OCI-LY1 (cell line): ENCODE results near the gene UNC5CL.

Source experiments
- H2AFZ ChIP-seq: fragments of 200-600 bp; sonication (generic), shearing (Covaris generic); 2 replicates; pipeline ENCODE4 v1.6.0; 2014; ENCODE audit warnings: antibody characterized with exemption, mild to moderate bottlenecking, low read length
- H3F3A ChIP-seq: fragments of 200-600 bp; sonication (generic), shearing (Covaris generic); 2 replicates; pipeline ENCODE4 v1.6.0; 2014; ENCODE audit warnings: mild to moderate bottlenecking, antibody characterized with exemption, low read length, moderate library complexity; ENCODE audit not compliant: insufficient read depth
- H3K27ac ChIP-seq: fragments of 200-600 bp; sonication (generic); 2 replicates; pipeline ENCODE4 v1.5.1; 2014; ENCODE audit warnings: low read length, mixed run types, mild to moderate bottlenecking, low read depth; ENCODE audit not compliant: poor library complexity, severe bottlenecking
- H3K27me3 ChIP-seq: fragments of 200-600 bp; sonication (generic); 2 replicates; pipeline ENCODE4 v1.6.0; 2014; ENCODE audit warnings: antibody characterized with exemption, mild to moderate bottlenecking, low read length, moderate library complexity; ENCODE audit not compliant: insufficient read depth
- H3K36me3 ChIP-seq: fragments of 200-600 bp; sonication (generic); 2 replicates; pipeline ENCODE4 v1.6.1; 2014; ENCODE audit warnings: mild to moderate bottlenecking, antibody characterized with exemption, low read length, moderate library complexity, mixed read lengths; ENCODE audit not compliant: insufficient read depth
- H3K4me1 ChIP-seq: fragments of 200-600 bp; sonication (generic); 2 replicates; pipeline ENCODE4 v1.5.1; 2014; ENCODE audit warnings: mild to moderate bottlenecking, low read length, moderate library complexity; ENCODE audit not compliant: insufficient read depth, severe bottlenecking
- H3K4me2 ChIP-seq: fragments of 200-600 bp; sonication (generic), shearing (Covaris generic); 2 replicates; pipeline ENCODE4 v1.6.1; 2014; ENCODE audit warnings: low read length
- H3K4me3 ChIP-seq: fragments of 200-600 bp; sonication (generic); 2 replicates; pipeline ENCODE4 v1.5.1; 2014; ENCODE audit warnings: low read length, low read depth, mild to moderate bottlenecking, mixed read lengths; ENCODE audit not compliant: poor library complexity, severe bottlenecking
- H3K79me2 ChIP-seq: fragments of 200-600 bp; shearing (Covaris generic); 2 replicates; pipeline ENCODE4 v1.6.1; 2016; ENCODE audit warnings: mixed run types, low read length, mixed read lengths; ENCODE audit not compliant: insufficient read depth
- H3K9ac ChIP-seq: fragments of 200-600 bp; sonication (generic), shearing (Covaris generic); 2 replicates; pipeline ENCODE4 v1.6.1; 2014; ENCODE audit warnings: mild to moderate bottlenecking, low read length, mixed read lengths
- H3K9me2 ChIP-seq: fragments of 200-600 bp; sonication (generic), shearing (Covaris generic); 2 replicates; pipeline ENCODE4 v1.6.1; 2014; ENCODE audit warnings: low read depth, mild to moderate bottlenecking, low read length, mixed read lengths
- H3K9me3 ChIP-seq: fragments of 200-600 bp; shearing (Covaris generic); 2 replicates; pipeline ENCODE4 v1.6.1; 2014; ENCODE audit warnings: low read length, mixed read lengths
- H4K20me1 ChIP-seq: fragments of 200-600 bp; sonication (generic), shearing (Covaris generic); 2 replicates; pipeline ENCODE4 v1.6.0; 2016; ENCODE audit warnings: mild to moderate bottlenecking, low read length; ENCODE audit not compliant: insufficient read depth
- EZH2 ChIP-seq: fragments of 200-600 bp; sonication (generic), shearing (Covaris generic); IDR thresholded peaks from 2 replicates; pipeline ENCODE4 v1.8.0; 2017; ENCODE audit warnings: borderline replicate concordance, mixed run types, mild to moderate bottlenecking, antibody characterized with exemption, low read length, moderate library complexity, mixed read lengths
- TF ChIP-seq, protein P1 (sequence below): fragments of 200-600 bp; sonication (generic), shearing (Covaris generic); IDR thresholded peaks from 2 replicates; pipeline ENCODE4 v1.5.1; 2017; ENCODE audit warnings: mild to moderate bottlenecking, antibody characterized with exemption, low read length, moderate library complexity, mixed read lengths

UNC5CL gene

DNA sequence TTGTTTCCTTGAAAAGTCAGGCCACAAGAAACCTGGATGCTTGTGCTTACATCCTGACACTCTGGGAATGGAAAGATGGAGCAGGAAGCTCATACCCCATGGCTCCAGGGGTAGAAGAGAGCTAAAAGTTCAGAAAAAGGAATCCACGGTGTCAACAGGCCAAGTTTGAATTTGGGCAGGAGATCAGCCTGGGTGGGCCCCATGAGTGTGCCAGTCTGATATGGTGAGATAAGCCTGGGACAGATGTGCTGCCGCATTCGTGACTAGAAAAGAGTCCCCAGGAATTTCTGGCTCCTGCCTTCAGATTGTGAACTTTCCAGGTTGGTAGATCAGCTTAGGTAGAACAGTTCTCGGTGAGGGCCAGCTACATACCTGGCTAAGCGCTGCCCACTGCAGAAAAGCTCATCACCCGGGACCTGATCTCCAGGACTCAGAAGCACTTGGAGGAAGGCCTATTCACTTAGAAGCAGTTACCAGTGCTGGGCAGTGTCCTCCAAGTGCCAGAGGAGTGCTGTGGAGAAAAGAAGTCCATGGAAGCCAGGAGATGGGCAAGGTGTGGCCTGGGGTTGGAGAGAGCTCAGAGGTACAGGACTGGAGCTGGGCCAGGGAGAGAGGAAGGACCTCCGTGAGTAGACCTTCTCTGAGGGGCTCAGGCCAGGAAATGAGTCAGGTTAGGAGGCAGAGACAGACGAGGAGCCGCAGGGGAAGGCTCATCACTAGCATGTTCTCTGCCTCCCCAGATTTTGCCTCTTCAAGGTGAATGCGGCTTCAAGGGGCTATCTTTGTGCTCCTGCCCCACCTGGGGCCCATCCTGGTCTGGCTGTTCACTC lies 3.4 kb upstream of the UNC5CL start, which contains the start of gene TSPO2:
TSS of gene TSPO2 (plus strand) at position 242 of the 830 bp plus-strand sequence. CDS start at position 761, 519 bp downstream.
- Histone ChIP-seq H3K4me1 (no peaks in the 10 kb centered on the region), H3F3A (no peaks in the 10 kb centered on the region)

DNA sequence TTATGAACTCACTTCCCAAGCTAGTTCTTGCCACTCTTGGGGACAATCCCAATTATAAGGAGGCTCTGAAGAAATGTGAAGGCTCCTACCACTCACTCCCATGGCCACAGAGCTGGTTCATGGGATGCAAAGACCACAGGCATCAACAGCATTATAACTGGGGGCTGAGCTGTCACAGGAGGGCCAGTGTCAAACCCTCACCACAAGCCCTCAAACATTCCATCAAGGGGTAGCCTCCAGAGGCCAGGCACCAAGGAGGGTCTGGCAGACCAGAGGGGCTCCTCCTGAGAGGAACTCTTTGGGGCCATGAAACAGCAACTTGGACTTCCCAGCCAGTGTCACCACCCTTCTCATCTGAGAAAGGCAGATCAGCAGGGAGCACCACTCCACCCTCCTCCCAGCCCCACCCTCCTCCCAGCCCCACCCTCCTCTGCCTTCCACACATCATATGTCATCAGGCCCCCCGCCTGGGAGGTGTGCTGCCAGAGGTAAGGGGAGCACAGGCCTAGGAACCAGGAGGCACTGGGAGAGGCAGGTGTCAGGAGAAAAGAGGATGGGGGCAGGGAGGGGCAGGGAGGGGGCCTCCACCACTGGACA lies 2.0 kb upstream of the UNC5CL start:
- no peak overlapping the region for H3K4me3 ChIP-seq
- no peaks in the 10 kb centered on the region for H3K36me3 ChIP-seq
- no peaks in the 10 kb centered on the region for H3K27me3 ChIP-seq
- no peaks in the 10 kb centered on the region for H3F3A ChIP-seq
- H3K79me2 ChIP-seq, result no peaks in the 10 kb centered on the region
- H3K9me2 ChIP-seq, result no peaks in the 10 kb centered on the region
- TF ChIP-seq, protein P1, sequence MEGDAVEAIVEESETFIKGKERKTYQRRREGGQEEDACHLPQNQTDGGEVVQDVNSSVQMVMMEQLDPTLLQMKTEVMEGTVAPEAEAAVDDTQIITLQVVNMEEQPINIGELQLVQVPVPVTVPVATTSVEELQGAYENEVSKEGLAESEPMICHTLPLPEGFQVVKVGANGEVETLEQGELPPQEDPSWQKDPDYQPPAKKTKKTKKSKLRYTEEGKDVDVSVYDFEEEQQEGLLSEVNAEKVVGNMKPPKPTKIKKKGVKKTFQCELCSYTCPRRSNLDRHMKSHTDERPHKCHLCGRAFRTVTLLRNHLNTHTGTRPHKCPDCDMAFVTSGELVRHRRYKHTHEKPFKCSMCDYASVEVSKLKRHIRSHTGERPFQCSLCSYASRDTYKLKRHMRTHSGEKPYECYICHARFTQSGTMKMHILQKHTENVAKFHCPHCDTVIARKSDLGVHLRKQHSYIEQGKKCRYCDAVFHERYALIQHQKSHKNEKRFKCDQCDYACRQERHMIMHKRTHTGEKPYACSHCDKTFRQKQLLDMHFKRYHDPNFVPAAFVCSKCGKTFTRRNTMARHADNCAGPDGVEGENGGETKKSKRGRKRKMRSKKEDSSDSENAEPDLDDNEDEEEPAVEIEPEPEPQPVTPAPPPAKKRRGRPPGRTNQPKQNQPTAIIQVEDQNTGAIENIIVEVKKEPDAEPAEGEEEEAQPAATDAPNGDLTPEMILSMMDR, result no peak
- H3K9me3 ChIP-seq, result no peaks in the 10 kb centered on the region
- no peak overlapping the region for H3K27ac ChIP-seq
- H3K4me1 ChIP-seq, result no peaks in the 10 kb centered on the region
- no peak overlapping the region for H3K4me2 ChIP-seq
- no peaks in the 10 kb centered on the region for H4K20me1 ChIP-seq
- no peak overlapping the region for H3K9ac ChIP-seq
- no peak overlapping the region for H2AFZ ChIP-seq

More for the DNA sequence above, 3.4 kb upstream of the UNC5CL start, which contains the start of gene TSPO2:
- Histone ChIP-seq H3K9me3 (no peaks in the 10 kb centered on the region), H3K36me3 (no peaks in the 10 kb centered on the region), H3K79me2 (no peaks in the 10 kb centered on the region), H4K20me1 (no peaks in the 10 kb centered on the region), H3K27ac (no peak within 1 kb of the TSS), H3K9me2 (no peaks in the 10 kb centered on the region), H2AFZ (no peak within 1 kb of the TSS), H3K4me3 (no peak within 1 kb of the TSS), H3K4me2 (no peak within 1 kb of the TSS), H3K27me3 (no peaks in the 10 kb centered on the region), H3K9ac (no peak within 1 kb of the TSS)
- TF ChIP-seq, protein P1, result no peak
- no peak for TF ChIP-seq EZH2

DNA sequence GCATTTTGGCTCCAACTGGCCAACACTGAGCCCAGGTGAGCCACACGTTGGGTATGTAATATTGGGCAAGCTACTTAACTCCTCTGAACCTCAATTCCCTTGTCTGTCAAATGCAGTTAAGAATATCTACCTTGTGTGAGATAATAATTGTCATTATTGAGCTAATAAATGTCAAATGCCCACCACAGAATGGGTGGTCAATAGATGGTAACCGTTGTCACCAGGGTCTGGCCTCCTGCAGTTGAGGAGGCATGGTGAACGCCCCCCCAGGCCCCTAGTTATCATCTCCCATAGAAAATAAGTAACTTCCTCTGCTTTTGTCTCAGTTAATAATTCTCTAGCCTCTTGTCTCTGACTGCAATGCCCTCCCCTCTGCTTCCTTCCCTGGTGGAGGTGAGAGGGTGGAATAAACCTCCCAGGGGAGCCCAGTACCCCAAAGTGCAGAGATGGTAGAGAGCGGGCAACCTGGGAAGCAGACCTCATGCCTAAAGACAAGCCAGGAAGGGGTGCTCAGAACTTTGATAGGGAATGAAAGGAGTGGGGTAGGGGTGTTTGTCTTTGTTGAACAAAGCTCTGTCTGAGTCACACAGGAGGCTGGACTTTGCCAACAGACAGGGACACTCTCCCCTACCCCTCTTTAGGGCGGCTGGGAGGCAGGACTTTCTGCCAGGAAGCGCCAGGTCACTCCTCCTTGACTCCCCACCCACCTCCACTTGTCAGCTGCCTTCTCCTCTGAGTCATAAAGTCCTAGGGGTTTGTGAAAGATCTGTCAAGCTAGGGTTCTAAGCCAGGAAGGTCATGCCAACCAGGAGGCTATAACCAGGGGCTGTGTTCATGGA lies 1.3 kb upstream of the UNC5CL start:
- H3K27ac ChIP-seq, result no peak overlapping the region
- H3K79me2 ChIP-seq, result no peaks in the 10 kb centered on the region
- TF ChIP-seq, protein P1, result no peak
- no peak for TF ChIP-seq EZH2
- H3K4me1 ChIP-seq, result no peaks in the 10 kb centered on the region
- H3K4me3 ChIP-seq, result no peak overlapping the region
- no peaks in the 10 kb centered on the region for H4K20me1 ChIP-seq
- no peak overlapping the region for H2AFZ ChIP-seq
- H3K9me2 ChIP-seq, result no peaks in the 10 kb centered on the region
- H3K4me2 ChIP-seq, result no peak overlapping the region
- no peaks in the 10 kb centered on the region for H3K36me3 ChIP-seq
- no peaks in the 10 kb centered on the region for H3K9me3 ChIP-seq
- H3K27me3 ChIP-seq, result no peaks in the 10 kb centered on the region
- no peaks in the 10 kb centered on the region for H3F3A ChIP-seq
- no peak overlapping the region for H3K9ac ChIP-seq
